ENCODE measurements around the gene CA5A. TPM values are rescaled to one million over a fixed set of nuclear protein-coding genes. Genes with fewer than 3 reads are reported as not detected.

CA5A gene
- total RNA-seq, 4 donors from 2014 or later, result not detected

DNA sequence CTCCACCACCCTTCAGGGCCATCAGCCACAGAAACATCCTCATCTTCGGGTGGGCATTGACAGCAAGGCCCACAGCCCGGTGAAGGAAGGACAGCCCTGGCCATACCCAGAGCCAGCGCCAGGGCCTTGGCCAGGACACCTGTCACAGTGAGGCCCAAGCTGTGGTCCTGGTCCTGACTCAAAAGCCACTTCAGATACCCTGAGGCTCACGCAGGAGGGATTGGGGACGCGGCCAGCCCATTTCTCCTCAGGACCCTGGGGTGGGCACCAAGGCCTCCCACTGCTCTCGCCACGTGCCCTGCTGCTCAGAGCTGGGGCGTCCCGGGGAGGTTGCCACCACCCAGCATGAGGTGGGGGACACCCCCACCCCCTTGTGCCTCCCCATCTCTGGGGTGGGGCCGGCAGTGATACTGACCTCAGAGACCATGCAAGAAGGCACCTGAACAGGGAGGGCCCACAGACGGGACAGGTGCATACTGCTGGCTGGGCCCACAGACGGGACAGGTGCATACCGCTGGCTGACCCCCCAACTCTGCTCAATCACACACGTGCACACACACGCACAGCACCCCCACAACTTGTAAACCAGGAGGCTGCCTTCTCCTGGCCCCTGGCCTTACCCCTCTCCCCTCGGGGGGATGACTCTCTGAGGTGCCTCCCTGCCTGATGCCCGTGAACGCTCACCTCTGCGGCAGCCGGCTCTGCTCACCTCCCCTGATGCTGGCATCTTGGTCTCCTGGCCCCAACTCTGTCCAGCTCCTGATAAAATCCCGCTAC lies 81.2 kb downstream of the CA5A start:
- TF ChIP-seq, protein P1, sequence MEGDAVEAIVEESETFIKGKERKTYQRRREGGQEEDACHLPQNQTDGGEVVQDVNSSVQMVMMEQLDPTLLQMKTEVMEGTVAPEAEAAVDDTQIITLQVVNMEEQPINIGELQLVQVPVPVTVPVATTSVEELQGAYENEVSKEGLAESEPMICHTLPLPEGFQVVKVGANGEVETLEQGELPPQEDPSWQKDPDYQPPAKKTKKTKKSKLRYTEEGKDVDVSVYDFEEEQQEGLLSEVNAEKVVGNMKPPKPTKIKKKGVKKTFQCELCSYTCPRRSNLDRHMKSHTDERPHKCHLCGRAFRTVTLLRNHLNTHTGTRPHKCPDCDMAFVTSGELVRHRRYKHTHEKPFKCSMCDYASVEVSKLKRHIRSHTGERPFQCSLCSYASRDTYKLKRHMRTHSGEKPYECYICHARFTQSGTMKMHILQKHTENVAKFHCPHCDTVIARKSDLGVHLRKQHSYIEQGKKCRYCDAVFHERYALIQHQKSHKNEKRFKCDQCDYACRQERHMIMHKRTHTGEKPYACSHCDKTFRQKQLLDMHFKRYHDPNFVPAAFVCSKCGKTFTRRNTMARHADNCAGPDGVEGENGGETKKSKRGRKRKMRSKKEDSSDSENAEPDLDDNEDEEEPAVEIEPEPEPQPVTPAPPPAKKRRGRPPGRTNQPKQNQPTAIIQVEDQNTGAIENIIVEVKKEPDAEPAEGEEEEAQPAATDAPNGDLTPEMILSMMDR (IDR thresholded peaks at IDR 0.05 in 4 of 5, conservative IDR thresholded peaks at IDR 0.05 in 1 of 5), result no peak
- TF ChIP-seq POLR2A (IDR thresholded peaks at IDR 0.05), result peak in 1 of 2 donors; percentile 15
- intact Hi-C loops (cut with DNase I; ENCODE audit: low total_unique reads), result no loop called here
- peaks cover 58 to 81% of the 10 kb centered on the region in 2 donors for H3K4me1 ChIP-seq
- H3K27ac ChIP-seq, result peak overlapping the region; percentile 85 to 100 (median 97)
- ATAC-seq (no peak), DNase-seq (no peak)
- peaks cover 0 to 9% of the 10 kb centered on the region in 2 donors for H3K36me3 ChIP-seq
- peak overlapping the region in 2 of 4 donors; percentile 37 to 66 for H3K4me3 ChIP-seq
- no peaks in the 10 kb centered on the region for H3K9me3 ChIP-seq
- no peaks in the 10 kb centered on the region for H3K27me3 ChIP-seq
- in situ Hi-C loops (cut with MboI; ENCODE audit: low sequenced_read_pairs in 4 of 4), result no loop called here

DNA sequence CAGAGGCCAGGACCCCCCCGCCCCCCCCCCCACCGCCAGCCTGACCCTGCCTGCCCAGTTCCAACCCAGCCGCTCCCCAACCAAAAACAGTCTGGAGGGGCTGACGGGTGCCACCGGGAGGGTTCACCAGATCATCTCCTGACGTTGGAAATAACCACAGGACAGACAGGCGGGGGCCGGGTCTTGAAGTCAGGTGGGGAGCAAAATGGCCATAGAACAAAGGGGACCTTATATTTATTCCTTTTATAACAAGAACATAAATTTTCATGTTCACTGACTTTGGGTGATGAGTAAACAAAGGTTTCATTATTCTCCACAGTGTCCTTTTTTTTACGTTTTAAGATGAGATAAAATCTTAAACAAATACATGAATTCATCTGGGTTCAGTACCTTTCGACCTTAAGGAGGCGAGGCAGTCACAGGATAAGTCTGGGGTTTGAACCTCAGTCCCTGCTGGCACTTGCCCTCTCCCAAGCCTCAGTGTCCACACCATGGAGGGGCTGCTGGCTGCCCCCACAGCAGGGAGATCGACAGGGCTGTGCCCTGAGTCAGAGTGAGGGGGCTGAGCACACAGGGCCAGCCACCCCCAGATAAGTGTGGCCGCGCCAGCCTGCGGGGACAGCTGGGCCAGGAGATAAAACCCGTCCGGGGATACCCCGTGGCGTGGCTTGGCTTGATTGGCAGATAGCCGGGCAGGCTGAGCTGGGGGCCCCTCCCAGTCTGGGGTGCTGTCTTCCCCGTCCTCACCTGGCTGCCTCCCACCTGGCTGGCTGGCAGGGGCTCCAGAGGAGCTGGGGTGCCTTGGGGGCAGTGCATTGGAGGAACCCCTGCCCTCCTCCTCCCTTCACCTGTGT lies 82.0 kb downstream of the CA5A start:
- in situ Hi-C loops (cut with MboI; ENCODE audit: low sequenced_read_pairs in 4 of 4), result no loop called here
- peaks cover 0 to 9% of the 10 kb centered on the region in 2 donors for H3K36me3 ChIP-seq
- H3K9me3 ChIP-seq, result no peaks in the 10 kb centered on the region
- H3K27me3 ChIP-seq, result no peaks in the 10 kb centered on the region
- no peak for ATAC-seq
- peak; percentile 20 to 25 for TF ChIP-seq POLR2A (IDR thresholded peaks at IDR 0.05)
- TF ChIP-seq, protein P1 (IDR thresholded peaks at IDR 0.05 in 4 of 5, conservative IDR thresholded peaks at IDR 0.05 in 1 of 5), result no peak
- H3K4me1 ChIP-seq, result peaks cover 66 to 85% of the 10 kb centered on the region in 2 donors
- no peak for DNase-seq
- intact Hi-C loops (cut with DNase I; ENCODE audit: low total_unique reads), result no loop called here
- peak overlapping the region; percentile 85 to 100 (median 97) for H3K27ac ChIP-seq
- H3K4me3 ChIP-seq, result peak overlapping the region in 2 of 4 donors; percentile 29 to 66

DNA sequence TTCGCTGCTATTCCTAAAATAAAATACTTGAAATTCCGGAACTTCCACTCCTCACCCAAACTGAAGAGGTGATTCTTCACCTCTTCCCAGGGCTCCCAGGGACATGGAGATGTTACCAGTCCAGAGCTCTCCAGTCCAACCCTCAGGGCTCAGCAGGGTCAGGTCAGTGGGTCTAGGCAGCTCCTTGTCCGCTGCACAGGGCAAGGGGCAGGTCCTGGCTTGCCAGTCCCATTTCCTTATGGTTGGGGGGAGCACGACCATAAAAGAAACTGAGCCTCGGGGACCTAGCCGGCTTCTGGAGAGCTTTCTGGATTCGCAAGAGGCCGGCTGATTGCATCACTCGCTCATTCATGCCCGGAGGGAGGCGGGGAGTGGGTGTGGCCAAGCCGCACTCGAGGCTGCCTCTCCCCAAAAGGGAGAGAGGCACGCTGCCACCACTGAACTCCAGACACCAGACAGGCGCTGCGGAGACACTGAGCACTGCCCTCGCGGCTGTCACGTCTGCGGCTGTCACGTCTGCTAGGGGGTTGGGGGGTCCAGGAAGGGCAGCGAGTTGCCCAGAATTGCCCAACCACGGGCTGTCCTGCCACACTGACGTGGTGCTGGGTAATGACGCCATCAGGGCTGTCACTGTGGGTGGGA lies 82.8 kb downstream of the CA5A start:
- in situ Hi-C loops (cut with MboI; ENCODE audit: low sequenced_read_pairs in 4 of 4) (no loop called here), intact Hi-C loops (cut with DNase I; ENCODE audit: low total_unique reads) (no loop called here)
- peaks cover 0 to 9% of the 10 kb centered on the region in 2 donors for H3K36me3 ChIP-seq
- peak overlapping the region; percentile 19 to 66 (median 27) for H3K4me3 ChIP-seq
- H3K27me3 ChIP-seq, result no peaks in the 10 kb centered on the region
- TF ChIP-seq, protein P1 (IDR thresholded peaks at IDR 0.05 in 4 of 5, conservative IDR thresholded peaks at IDR 0.05 in 1 of 5), result no peak
- TF ChIP-seq POLR2A (IDR thresholded peaks at IDR 0.05), result peak; percentile 72 to 89
- no peaks in the 10 kb centered on the region for H3K9me3 ChIP-seq
- ATAC-seq (peak; percentile 43 to 60), DNase-seq (peak; percentile 95 to 98)
- peaks cover 74 to 88% of the 10 kb centered on the region in 2 donors for H3K4me1 ChIP-seq
- peak overlapping the region; percentile 85 to 100 (median 97) for H3K27ac ChIP-seq

DNA sequence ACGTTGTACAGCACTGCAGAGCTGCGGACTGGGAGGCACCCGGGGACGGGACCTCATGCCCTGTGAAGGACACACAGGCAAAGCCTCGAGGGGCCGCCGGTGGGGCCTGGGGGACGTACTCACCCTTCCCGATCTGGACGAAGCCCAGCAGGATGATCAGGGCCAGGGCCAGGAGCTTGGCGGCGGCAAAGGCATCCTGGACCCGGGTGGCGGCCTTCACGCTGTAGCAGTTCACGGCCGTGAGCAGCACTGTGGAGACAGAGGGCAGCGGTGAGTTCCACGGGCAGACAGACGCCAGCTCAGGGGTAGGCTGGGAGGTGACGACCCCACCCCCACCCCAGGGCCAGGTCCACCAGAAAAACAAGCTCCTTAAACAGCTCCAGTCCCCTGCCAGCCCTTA lies 84.7 kb downstream of the CA5A start:
- intact Hi-C loops (cut with DNase I; ENCODE audit: low total_unique reads) (no loop called here), in situ Hi-C loops (cut with MboI; ENCODE audit: low sequenced_read_pairs in 4 of 4) (no loop called here)
- no peak overlapping the region for H3K4me3 ChIP-seq
- peak overlapping the region; percentile 37 to 100 (median 68) for H3K27ac ChIP-seq
- H3K9me3 ChIP-seq, result no peaks in the 10 kb centered on the region
- H3K4me1 ChIP-seq, result peaks cover 87 to 88% of the 10 kb centered on the region in 2 donors
- DNase-seq, result no peak
- TF ChIP-seq POLR2A (IDR thresholded peaks at IDR 0.05), result no peak
- TF ChIP-seq, protein P1 (IDR thresholded peaks at IDR 0.05 in 4 of 5, conservative IDR thresholded peaks at IDR 0.05 in 1 of 5), result no peak
- ATAC-seq, result no peak
- H3K36me3 ChIP-seq, result peaks cover 0 to 9% of the 10 kb centered on the region in 2 donors
- H3K27me3 ChIP-seq, result no peaks in the 10 kb centered on the region

All from gastrocnemius medialis (tissue), 4 donors.